ENCODE results near the gene TMEM163. TPM values are rescaled to one million over a fixed set of nuclear protein-coding genes. Genes with fewer than 3 reads are reported as not detected.

Gene TMEM163
- total and polyA plus RNA-seq, 2 donors (not counting 3 experiments of a cell fraction or from before 2014, with no cell fraction given), result 1.0 to 2.8 TPM

- dilution Hi-C loops (cut with MboI; ENCODE audit: extremely low pct_ligation_motif_present, low sequenced_read_pairs) (no loop called here), intact Hi-C loops (cut with micrococcal nuclease) (no loop called here)
- BruUV-seq (replicated peaks), result no TSS peak
- Histone ChIP-seq H3K36me3 (ENCODE audit: control insufficient read depth in 2 of 2, extremely low read depth in 1 of 2, insufficient read depth in 2 of 2, low read length in 2 of 2) (no peaks in the 10 kb centered on the region), H3K4me3 (replicated peaks in 1 of 3; ENCODE audit: insufficient read depth in 1 of 3, low read depth in 1 of 3, low read length in 3 of 3) (no peak overlapping the region), H3K9me3 (replicated peaks; ENCODE audit: control insufficient read depth, insufficient read depth, low read length) (no peaks in the 10 kb centered on the region), H3K27me3 (ENCODE audit: control insufficient read depth in 2 of 2, insufficient read depth in 2 of 2, low read length in 2 of 2) (no peaks in the 10 kb centered on the region), H3K27ac (ENCODE audit: insufficient read depth, low read depth, low read length) (no peak overlapping the region), H3K4me2 (ENCODE audit: insufficient read depth, low read length) (no peak overlapping the region), H3K9me1 (replicated peaks; ENCODE audit: control insufficient read depth, extremely low read depth, insufficient read depth, low read length) (no peaks in the 10 kb centered on the region), H3K4me1 (ENCODE audit: control insufficient read depth, extremely low read depth, insufficient read depth, low read length) (no peaks in the 10 kb centered on the region), H3K9ac (replicated peaks; ENCODE audit: extremely low read depth, insufficient read depth, low read length) (no peak overlapping the region), H4K20me1 (replicated peaks; ENCODE audit: control insufficient read depth, extremely low read depth, insufficient read depth, low read length) (no peaks in the 10 kb centered on the region), H2AFZ (ENCODE audit: low read depth, low read length) (no peak overlapping the region), H3K79me2 (ENCODE audit: control insufficient read depth, insufficient read depth, low read length) (no peaks in the 10 kb centered on the region)
- POLR2A ChIA-PET, result no interaction called here
- no peak for TF ChIP-seq EZH2 (IDR thresholded peaks at IDR 0.05; ENCODE audit: borderline replicate concordance, low read depth, low read length, severe bottlenecking)
- no peak for TF ChIP-seq POLR2A (IDR thresholded peaks at IDR 0.05; ENCODE audit: low read depth, low read length)
- DNase-seq (ENCODE audit: low read depth, low spot score), result no peak
- FAIRE-seq, result no peak
- CTCF ChIA-PET, result no interaction called here
Observed at GRCh38 chr2:134591526-134591925, 127.3 kb downstream of the TMEM163 start.

GRCh38 chr2:134590679-134591078 is 128.1 kb downstream of the TMEM163 start:
- FAIRE-seq (no peak), DNase-seq (ENCODE audit: low read depth, low spot score) (no peak)
- H3K4me3 ChIP-seq (replicated peaks in 1 of 3; ENCODE audit: insufficient read depth in 1 of 3, low read depth in 1 of 3, low read length in 3 of 3), result no peak overlapping the region
- no peaks in the 10 kb centered on the region for H3K27me3 ChIP-seq (ENCODE audit: control insufficient read depth in 2 of 2, insufficient read depth in 2 of 2, low read length in 2 of 2)
- dilution Hi-C loops (cut with MboI; ENCODE audit: extremely low pct_ligation_motif_present, low sequenced_read_pairs) (no loop called here), intact Hi-C loops (cut with micrococcal nuclease) (no loop called here)
- no peak overlapping the region for H2AFZ ChIP-seq (ENCODE audit: low read depth, low read length)
- no peak overlapping the region for H3K4me2 ChIP-seq (ENCODE audit: insufficient read depth, low read length)
- BruUV-seq (replicated peaks), result no TSS peak
- POLR2A ChIA-PET, result no interaction called here
- H4K20me1 ChIP-seq (replicated peaks; ENCODE audit: control insufficient read depth, extremely low read depth, insufficient read depth, low read length), result no peaks in the 10 kb centered on the region
- no peaks in the 10 kb centered on the region for H3K36me3 ChIP-seq (ENCODE audit: control insufficient read depth in 2 of 2, extremely low read depth in 1 of 2, insufficient read depth in 2 of 2, low read length in 2 of 2)
- no peaks in the 10 kb centered on the region for H3K9me1 ChIP-seq (replicated peaks; ENCODE audit: control insufficient read depth, extremely low read depth, insufficient read depth, low read length)
- CTCF ChIA-PET, result no interaction called here
- no peaks in the 10 kb centered on the region for H3K9me3 ChIP-seq (replicated peaks; ENCODE audit: control insufficient read depth, insufficient read depth, low read length)
- H3K4me1 ChIP-seq (ENCODE audit: control insufficient read depth, extremely low read depth, insufficient read depth, low read length), result no peaks in the 10 kb centered on the region
- H3K27ac ChIP-seq (ENCODE audit: insufficient read depth, low read depth, low read length), result no peak overlapping the region
- no peaks in the 10 kb centered on the region for H3K79me2 ChIP-seq (ENCODE audit: control insufficient read depth, insufficient read depth, low read length)
- TF ChIP-seq GATA2 (IDR thresholded peaks at IDR 0.05; ENCODE audit: insufficient read depth, insufficient read length, low read depth, low read length) (no peak), CTCF (IDR thresholded peaks at IDR 0.05; ENCODE audit: extremely low read depth in 1 of 2, insufficient read depth in 1 of 2, low read depth in 1 of 2, low read length in 2 of 2) (no peak), POLR2A (IDR thresholded peaks at IDR 0.05; ENCODE audit: low read depth, low read length) (no peak), EZH2 (IDR thresholded peaks at IDR 0.05; ENCODE audit: borderline replicate concordance, low read depth, low read length, severe bottlenecking) (no peak), JUN (IDR thresholded peaks at IDR 0.05; ENCODE audit: borderline replicate concordance, insufficient read depth, insufficient read length, low read depth) (no peak), FOS (IDR thresholded peaks at IDR 0.05; ENCODE audit: borderline replicate concordance, insufficient read depth, low read length) (no peak), MAX (IDR thresholded peaks at IDR 0.05; ENCODE audit: insufficient read depth, insufficient read length) (no peak), POLR2AphosphoS5 (IDR thresholded peaks at IDR 0.05; ENCODE audit: insufficient read depth, low read depth, low read length) (no peak), MYC (IDR thresholded peaks at IDR 0.05; ENCODE audit: low read depth, low read length) (no peak)
- no peak overlapping the region for H3K9ac ChIP-seq (replicated peaks; ENCODE audit: extremely low read depth, insufficient read depth, low read length)
